ENCODE measurements around the gene CDCA3. TPM values are rescaled to one million over a fixed set of nuclear protein-coding genes. Genes with fewer than 3 reads are reported as not detected.

The CDCA3 gene
- total RNA-seq, 1 donor from 2014 or later: 3.2 TPM

GRCh38 chr12:6809056-6809455 is 42.0 kb downstream of the CDCA3 start:
- Histone ChIP-seq H3K27ac (ENCODE audit: low read depth, low read length) (no peak overlapping the region), H3K36me3 (ENCODE audit: insufficient read depth, low read length) (no peaks in the 10 kb centered on the region), H3K4me3 (ENCODE audit: insufficient read depth, low read depth, low read length) (no peak overlapping the region), H4K20me1 (ENCODE audit: insufficient read depth, low read length) (no peaks in the 10 kb centered on the region), H3K4me1 (ENCODE audit: insufficient read depth, low read length) (no peaks in the 10 kb centered on the region), H3K4me2 (ENCODE audit: low read length) (no peak overlapping the region), H3K9me3 (ENCODE audit: insufficient read depth, low read depth, low read length) (no peaks in the 10 kb centered on the region), H2AFZ (ENCODE audit: low read depth, low read length) (no peak overlapping the region), H3K9ac (ENCODE audit: low read length) (no peak overlapping the region), H3K79me2 (ENCODE audit: insufficient read depth, low read length) (no peaks in the 10 kb centered on the region), H3K27me3 (ENCODE audit: insufficient read depth, low read length) (peaks cover 2% of the 10 kb centered on the region)
- peaks cover 9% of the 10 kb centered on the region for H3K4me1 Mint-ChIP-seq (ENCODE audit: low read depth, unreplicated experiment)
- DNase-seq (ENCODE audit: low read depth) (no peak), FAIRE-seq (no peak)
- H3K4me3 Mint-ChIP-seq (ENCODE audit: unreplicated experiment): no peak overlapping the region
- no peak for TF ChIP-seq EZH2 (IDR thresholded peaks at IDR 0.05; ENCODE audit: insufficient read depth, low read length)
- no peak for TF ChIP-seq CTCF (IDR thresholded peaks at IDR 0.05; ENCODE audit: insufficient read depth, low read depth, low read length)
- H3K27me3 Mint-ChIP-seq (ENCODE audit: low read depth, unreplicated experiment): no peaks in the 10 kb centered on the region
- peaks cover 5% of the 10 kb centered on the region for H3K9me3 Mint-ChIP-seq (ENCODE audit: unreplicated experiment)
- H3K36me3 Mint-ChIP-seq (ENCODE audit: low read depth, unreplicated experiment): no peaks in the 10 kb centered on the region
- H3K27ac Mint-ChIP-seq (ENCODE audit: unreplicated experiment): no peak overlapping the region

GRCh38 chr12:6807170-6807569 is 43.9 kb downstream of the CDCA3 start:
- Histone ChIP-seq H3K79me2 (ENCODE audit: insufficient read depth, low read length) (no peaks in the 10 kb centered on the region), H3K27me3 (ENCODE audit: insufficient read depth, low read length) (peaks cover 2% of the 10 kb centered on the region), H3K36me3 (ENCODE audit: insufficient read depth, low read length) (no peaks in the 10 kb centered on the region), H3K9me3 (ENCODE audit: insufficient read depth, low read depth, low read length) (no peaks in the 10 kb centered on the region), H2AFZ (ENCODE audit: low read depth, low read length) (no peak overlapping the region), H3K4me1 (ENCODE audit: insufficient read depth, low read length) (no peaks in the 10 kb centered on the region), H3K4me3 (ENCODE audit: insufficient read depth, low read depth, low read length) (no peak overlapping the region), H3K27ac (ENCODE audit: low read depth, low read length) (no peak overlapping the region), H3K4me2 (ENCODE audit: low read length) (no peak overlapping the region), H4K20me1 (ENCODE audit: insufficient read depth, low read length) (no peaks in the 10 kb centered on the region), H3K9ac (ENCODE audit: low read length) (no peak overlapping the region)
- H3K27ac Mint-ChIP-seq (ENCODE audit: unreplicated experiment): no peak overlapping the region
- DNase-seq (ENCODE audit: low read depth) (no peak), FAIRE-seq (no peak)
- H3K36me3 Mint-ChIP-seq (ENCODE audit: low read depth, unreplicated experiment): no peaks in the 10 kb centered on the region
- peaks cover 9% of the 10 kb centered on the region for H3K4me1 Mint-ChIP-seq (ENCODE audit: low read depth, unreplicated experiment)
- H3K27me3 Mint-ChIP-seq (ENCODE audit: low read depth, unreplicated experiment): no peaks in the 10 kb centered on the region
- TF ChIP-seq CTCF (IDR thresholded peaks at IDR 0.05; ENCODE audit: insufficient read depth, low read depth, low read length): no peak
- no peak for TF ChIP-seq EZH2 (IDR thresholded peaks at IDR 0.05; ENCODE audit: insufficient read depth, low read length)
- H3K9me3 Mint-ChIP-seq (ENCODE audit: unreplicated experiment): peaks cover 5% of the 10 kb centered on the region
- no peak overlapping the region for H3K4me3 Mint-ChIP-seq (ENCODE audit: unreplicated experiment)

- H3K4me3 Mint-ChIP-seq (ENCODE audit: unreplicated experiment): no peak overlapping the region
These were observed 51.9 kb downstream of the CDCA3 start for GRCh38 chr12:6799147-6799546.

More at GRCh38 chr12:6799147-6799546, 51.9 kb downstream of the CDCA3 start:
- no peak for DNase-seq (ENCODE audit: low read depth)
- TF ChIP-seq CTCF (IDR thresholded peaks at IDR 0.05; ENCODE audit: insufficient read depth, low read depth, low read length) (no peak), EZH2 (IDR thresholded peaks at IDR 0.05; ENCODE audit: insufficient read depth, low read length) (no peak)
- H3K4me3 ChIP-seq (ENCODE audit: insufficient read depth, low read depth, low read length): no peak overlapping the region
- no peak overlapping the region for H3K4me2 ChIP-seq (ENCODE audit: low read length)
- H2AFZ ChIP-seq (ENCODE audit: low read depth, low read length): no peak overlapping the region
- no peaks in the 10 kb centered on the region for H3K9me3 ChIP-seq (ENCODE audit: insufficient read depth, low read depth, low read length)
- Mint-ChIP-seq H3K27me3 (ENCODE audit: low read depth, unreplicated experiment) (peaks cover 33% of the 10 kb centered on the region), H3K36me3 (ENCODE audit: low read depth, unreplicated experiment) (peaks cover 3% of the 10 kb centered on the region), H3K9me3 (ENCODE audit: unreplicated experiment) (peaks cover 1% of the 10 kb centered on the region), H3K4me1 (ENCODE audit: low read depth, unreplicated experiment) (no peaks in the 10 kb centered on the region), H3K27ac (ENCODE audit: unreplicated experiment) (no peak overlapping the region)
- H3K27ac ChIP-seq (ENCODE audit: low read depth, low read length): no peak overlapping the region
- H3K27me3 ChIP-seq (ENCODE audit: insufficient read depth, low read length): peaks cover 6% of the 10 kb centered on the region
- no peaks in the 10 kb centered on the region for H3K4me1 ChIP-seq (ENCODE audit: insufficient read depth, low read length)
- FAIRE-seq: no peak
- H4K20me1 ChIP-seq (ENCODE audit: insufficient read depth, low read length): no peaks in the 10 kb centered on the region
- no peak overlapping the region for H3K9ac ChIP-seq (ENCODE audit: low read length)
- no peaks in the 10 kb centered on the region for H3K36me3 ChIP-seq (ENCODE audit: insufficient read depth, low read length)
- no peaks in the 10 kb centered on the region for H3K79me2 ChIP-seq (ENCODE audit: insufficient read depth, low read length)

Other genes with a start within 250 kb of the CDCA3 start
- 319 and 329 TPM in 2 replicates for gene CHD4, start 243.9 kb downstream of the CDCA3 start, total RNA-seq
- gene LPAR5, start 215.3 kb downstream of the CDCA3 start, total RNA-seq: 0.73 and 0.89 TPM in 2 replicates
- 0.54 and 0.60 TPM in 2 replicates for gene ACRBP, start 203.9 kb downstream of the CDCA3 start, total RNA-seq
- gene ING4, start 188.2 kb downstream of the CDCA3 start, total RNA-seq: 30.9 and 34.8 TPM in 2 replicates
- gene ZNF384, start 161.9 kb downstream of the CDCA3 start, total RNA-seq: 48.9 and 50.6 TPM in 2 replicates
- 3.1 and 3.6 TPM in 2 replicates for gene PIANP, start 150.5 kb downstream of the CDCA3 start, total RNA-seq
- gene COPS7A, start 127.2 kb downstream of the CDCA3 start, total RNA-seq: 47.3 and 51.5 TPM in 2 replicates
- 302 and 316 TPM in 2 replicates for gene MLF2, start 98.1 kb downstream of the CDCA3 start, total RNA-seq
- gene PTMS, start 84.9 kb downstream of the CDCA3 start, total RNA-seq: 504 and 510 TPM in 2 replicates
- 2.0 TPM in 2 replicates for gene LAG3, start 78.8 kb downstream of the CDCA3 start, total RNA-seq
- 0.54 and 0.72 TPM in 2 replicates for gene CD4, start 61.8 kb downstream of the CDCA3 start, total RNA-seq
- 6.0 and 6.2 TPM in 2 replicates for gene GPR162, start 29.5 kb downstream of the CDCA3 start, total RNA-seq
- gene P3H3, start 22.9 kb downstream of the CDCA3 start, total RNA-seq: 101 and 123 TPM in 2 replicates
- 14.5 and 16.6 TPM in 2 replicates for gene GNB3, start 10.4 kb downstream of the CDCA3 start, total RNA-seq
- 144 and 146 TPM in 2 replicates for gene USP5, start 864 bp upstream of the CDCA3 start, total RNA-seq
- gene TPI1, start 16.2 kb upstream of the CDCA3 start, total RNA-seq: 722 and 791 TPM in 2 replicates
- 4.9 and 6.2 TPM in 2 replicates for gene SPSB2, start 22.0 kb upstream of the CDCA3 start, total RNA-seq
- gene LRRC23, start 53.5 kb upstream of the CDCA3 start, total RNA-seq: 5.0 and 5.2 TPM in 2 replicates
- 46.4 and 47.7 TPM in 2 replicates for gene ENO2, start 63.3 kb upstream of the CDCA3 start, total RNA-seq
- 94.9 and 97.8 TPM in 2 replicates for gene ATN1, start 76.7 kb upstream of the CDCA3 start, total RNA-seq
- not detected in 2 replicates for gene RNU7-1, start 92.5 kb upstream of the CDCA3 start, total RNA-seq
- 117 and 123 TPM in 2 replicates for gene C12orf57, start 92.7 kb upstream of the CDCA3 start, total RNA-seq
- 5.2 and 8.9 TPM in 2 replicates for gene PTPN6, start 100.1 kb upstream of the CDCA3 start, total RNA-seq
- 171 and 176 TPM in 2 replicates for gene PHB2, start 119.4 kb upstream of the CDCA3 start, total RNA-seq
- gene EMG1, start 119.6 kb upstream of the CDCA3 start, total RNA-seq: 38.6 and 39.1 TPM in 2 replicates
- gene LPCAT3, start 167.2 kb upstream of the CDCA3 start, total RNA-seq: 26.2 and 27.6 TPM in 2 replicates
- gene C1S, start 209.4 kb upstream of the CDCA3 start, total RNA-seq: 5.2 and 6.2 TPM in 2 replicates
- gene C1R, start 241.2 kb upstream of the CDCA3 start, total RNA-seq: 0.86 and 1.6 TPM in 2 replicates

Data from astrocyte (in vitro differentiated cells and primary cell).